HCT116 (cell line): ENCODE results near the gene ZYX. TPM values are rescaled to one million over a fixed set of nuclear protein-coding genes. Genes with fewer than 3 reads are reported as not detected.

ENCODE experiments used
- ATAC-seq: fragments of 200-7000 bp; cut with Tn5 transposase; 2 replicates; pipeline ENCODE4 v1.9.1; 2020; ENCODE audit warnings: mild to moderate bottlenecking, moderate library complexity
- BruUV-seq: library from RNA; stranded (reverse); fragments of 400-500 nt; replicated peaks from 2 replicates; lab custom pipeline; 2021; lab: Mats Ljungman, UMichigan
- CTCF ChIA-PET: fragments of 300-600 bp; sonication (Branson Sonifier 250); formaldehyde crosslinking; loops from one replicate; lab custom pipeline; 2021; ENCODE audit warnings: antibody characterized with exemption; lab: Charles Lee
- POLR2A ChIA-PET: fragments of 300-600, 350-600 bp; sonication (Branson Sonifier 250); formaldehyde crosslinking; loops from one replicate; lab custom pipeline; 2021; ENCODE audit warnings: antibody characterized with exemption; lab: Charles Lee
- RAD21 ChIA-PET, 2 experiments: fragments of 300-600 bp; sonication (Branson Sonifier 250); formaldehyde crosslinking; loops; one replicate each; lab custom pipeline; 2023; ENCODE audit warnings: low total read pairs in 2 of 2; ENCODE audit not compliant: uncharacterized antibody in 2 of 2, unreplicated experiment in 2 of 2, low non-redundant PET in 1 of 2; lab: Charles Lee
- DNase-seq: peaks from one replicate; pipeline ENCODE4 v3.0.0-alpha.2; 2010; ENCODE audit warnings: low read depth, low spot score
- H2AFZ ChIP-seq: fragments of 200-600 bp; shearing (Covaris generic), sonication (generic); 2 replicates; pipeline ENCODE4 v1.6.1; 2017; ENCODE audit warnings: low read depth, mixed run types, mixed read lengths, antibody characterized with exemption, low read length; ENCODE audit not compliant: poor library complexity, severe bottlenecking
- H3K27ac ChIP-seq: 2 replicates; pipeline ENCODE4 v1.5.1; 2012; ENCODE audit warnings: low read depth, low read length
- H3K27me3 ChIP-seq: fragments of 200-600 bp; sonication (generic); 2 replicates; pipeline ENCODE4 v1.6.1; 2016; ENCODE audit warnings: mixed run types, low read length, mixed read lengths; ENCODE audit not compliant: insufficient read depth
- H3K36me3 ChIP-seq, 2 experiments: fragments of 200-500 bp in 1 of 2; fragments of 200-600 bp in 1 of 2; sonication (Bioruptor generic) in 1 of 2; sonication (generic) in 1 of 2; 2 replicates each; pipeline versions ENCODE4 v1.5.1 to v1.6.1; 2014 to 2016; ENCODE audit warnings: low read length in 2 of 2, inconsistent platforms in 1 of 2, mixed read lengths in 1 of 2, mixed run types in 1 of 2; ENCODE audit not compliant: insufficient read depth in 2 of 2, control insufficient read depth in 1 of 2
- H3K4me1 ChIP-seq, 2 experiments: fragments of 200-600 bp in 1 of 2; sonication (generic) in 1 of 2; 2 replicates each; pipeline versions ENCODE4 v1.5.1 to v1.6.1; 2012 to 2017; ENCODE audit warnings: low read length in 2 of 2, inconsistent platforms in 1 of 2, mild to moderate bottlenecking in 1 of 2, mixed read lengths in 1 of 2, mixed run types in 1 of 2, moderate library complexity in 1 of 2; ENCODE audit not compliant: insufficient read depth in 2 of 2, control insufficient read depth in 1 of 2
- H3K4me2 ChIP-seq: fragments of 200-600 bp; sonication (generic); 2 replicates; pipeline ENCODE4 v1.6.1; 2017; ENCODE audit warnings: mixed run types, low read length, mixed read lengths
- H3K4me3 ChIP-seq, 2 experiments: fragments of 200-600 bp in 1 of 2; sonication (generic) in 1 of 2; replicated peaks in 1 of 2; 2 replicates each; pipeline ENCODE4 v1.5.1; 2011 to 2016; ENCODE audit warnings: low read length in 2 of 2, control low read depth in 1 of 2, low read depth in 1 of 2, mild to moderate bottlenecking in 1 of 2, mixed read lengths in 1 of 2, mixed run types in 1 of 2
- H3K79me2 ChIP-seq: fragments of 200-600 bp; sonication (generic); 2 replicates; pipeline ENCODE4 v1.6.1; 2017; ENCODE audit warnings: mild to moderate bottlenecking, mixed run types, low read length, moderate library complexity, mixed read lengths; ENCODE audit not compliant: insufficient read depth
- H3K9ac ChIP-seq: fragments of 200-600 bp; sonication (generic); 2 replicates; pipeline ENCODE4 v1.6.1; 2016; ENCODE audit warnings: low read length, mixed read lengths
- H3K9me2 ChIP-seq: fragments of 200-600 bp; sonication (generic), shearing (Covaris generic); 2 replicates; pipeline ENCODE4 v1.6.1; 2017; ENCODE audit warnings: mixed run types, mild to moderate bottlenecking, moderate library complexity; ENCODE audit not compliant: insufficient read depth
- H3K9me3 ChIP-seq, 2 experiments: fragments of 200-500 bp in 1 of 2; fragments of 200-600 bp in 1 of 2; sonication (Bioruptor generic) in 1 of 2; sonication (generic) in 1 of 2; 2 replicates each; pipeline ENCODE4 v1.6.1; 2014 to 2017; ENCODE audit warnings: low read length in 2 of 2, mixed read lengths in 2 of 2, inconsistent platforms in 1 of 2, low read depth in 1 of 2, mild to moderate bottlenecking in 1 of 2, mixed run types in 1 of 2, moderate library complexity in 1 of 2; ENCODE audit not compliant: control insufficient read depth in 1 of 2, insufficient read depth in 1 of 2
- H4K20me1 ChIP-seq: fragments of 200-600 bp; sonication (generic), shearing (Covaris generic); 2 replicates; pipeline ENCODE4 v1.6.1; 2017; ENCODE audit warnings: mixed run types, mild to moderate bottlenecking, moderate library complexity; ENCODE audit not compliant: insufficient read depth
- CEBPB ChIP-seq: IDR thresholded peaks from 2 replicates; pipeline ENCODE4 v1.6.1; 2012; ENCODE audit warnings: low read depth
- CTCF ChIP-seq, 3 experiments: fragments of 200-600 bp in 1 of 3; sonication (generic) in 1 of 3; IDR thresholded peaks in 2 of 3; conservative IDR thresholded peaks in 1 of 3; 2 replicates each; pipeline ENCODE4 v1.5.1; 2012 to 2017; ENCODE audit warnings: low read depth in 2 of 3, low read length in 2 of 3, antibody characterized with exemption in 1 of 3, borderline replicate concordance in 1 of 3, control low read depth in 1 of 3, mild to moderate bottlenecking in 1 of 3, mixed read lengths in 1 of 3, mixed run types in 1 of 3, moderate library complexity in 1 of 3; ENCODE audit not compliant: insufficient read depth in 1 of 3
- ELF1 ChIP-seq: IDR thresholded peaks from 2 replicates; pipeline ENCODE4 v1.6.1; 2012; ENCODE audit warnings: low read depth, borderline replicate concordance
- JUND ChIP-seq: IDR thresholded peaks from 2 replicates; pipeline ENCODE4 v1.6.1; 2012
- POLR2AphosphoS5 ChIP-seq: IDR thresholded peaks from 2 replicates; pipeline ENCODE4 v1.6.1; 2011; ENCODE audit warnings: mild to moderate bottlenecking, low read depth, low read length, moderate library complexity
- SIN3A ChIP-seq: IDR thresholded peaks from 2 replicates; pipeline ENCODE4 v1.6.1; 2012; ENCODE audit warnings: low read depth
- SP1 ChIP-seq: IDR thresholded peaks from 2 replicates; pipeline ENCODE4 v1.6.1; 2012; ENCODE audit warnings: low read depth
- ZFX ChIP-seq: fragments of 450-650 bp; IDR thresholded peaks from 2 replicates; pipeline ENCODE4 v1.6.1; 2017
- intact Hi-C: fragments of 100-400 bp; cut with micrococcal nuclease; formaldehyde crosslinking; loops from 2 replicates; pipeline ENCODE4 v1.10.0; 2022
- total RNA-seq: library from RNA; stranded (reverse); gene quantifications from one replicate; pipeline ENCODE4 v1.2.1, GENCODE V29; 2021; ENCODE audit not compliant: unreplicated experiment

The ZYX gene
- total RNA-seq, 1 experiment from 2014 or later = 144 TPM

- Histone ChIP-seq H4K20me1 (no peaks in the 10 kb centered on the region), H3K4me2 (peak overlapping the region; percentile 92), H3K36me3 (no peaks in the 10 kb centered on the region), H3K9me2 (no peaks in the 10 kb centered on the region), H3K9ac (peak overlapping the region; percentile 76), H3K9me3 (no peaks in the 10 kb centered on the region), H3K4me1 (peaks cover 15 to 22% of the 10 kb centered on the region in 2 experiments; a peak in 3 of 4 replicates), H3K27me3 (no peaks in the 10 kb centered on the region), H3K27ac (peak overlapping the region; percentile 22; the same call in 1 of the 2 replicates), H3K4me3 (peak overlapping the region; percentile 82 to 92), H2AFZ (no peak overlapping the region)
- RAD21 ChIA-PET = no interaction called here
- CTCF ChIA-PET = interaction anchor here (0.9 to 2.0 kb wide), 2 partner anchors 27 to 28 kb away, joined by 6 to 13 read pairs; no protein-coding TSS in a partner anchor
- ATAC-seq = peak; percentile 7; the same call in 1 of the 2 replicates
- no TSS peak for BruUV-seq
- POLR2A ChIA-PET = interaction anchor here (1.4 to 1.6 kb wide), 2 partner anchors 9 to 11 kb away, joined by 3 to 5 read pairs; no protein-coding TSS in a partner anchor
- no peak for TF ChIP-seq SIN3A
- TF ChIP-seq SP1 = peak; percentile 27; the same call in 1 of the 2 replicates
- TF ChIP-seq, all 23 proteins: peak for 1
- peaks cover 3% of the 10 kb centered on the region; the same call in 1 of the 2 replicates for H3K79me2 ChIP-seq
- no peak for DNase-seq
- intact Hi-C loops = loop anchor here (2.0 to 5.0 kb wide), 4 partner anchors 87 to 167 kb away; no protein-coding TSS in a partner anchor
Observed at GRCh38 chr7:143407287-143408251, 26.4 kb downstream of the ZYX start.

- Histone ChIP-seq H4K20me1 (no peaks in the 10 kb centered on the region), H3K4me3 (peak overlapping the region; percentile 82 to 92), H3K4me2 (peak overlapping the region; percentile 92), H3K9ac (peak overlapping the region; percentile 76), H3K9me2 (no peaks in the 10 kb centered on the region), H3K9me3 (no peaks in the 10 kb centered on the region), H3K79me2 (peaks cover 3% of the 10 kb centered on the region; the same call in 1 of the 2 replicates), H3K36me3 (no peaks in the 10 kb centered on the region), H3K27me3 (no peaks in the 10 kb centered on the region), H3K4me1 (peaks cover 15 to 22% of the 10 kb centered on the region in 2 experiments; a peak in 3 of 4 replicates), H3K27ac (peak overlapping the region; percentile 22; the same call in 1 of the 2 replicates), H2AFZ (no peak overlapping the region)
- TF ChIP-seq POLR2AphosphoS5 (no peak), ELF1 (no peak), CEBPB (no peak), ZFX (0 out of 2 replicates have a peak, but pooled peaks have one; percentile 16), CTCF (IDR thresholded peaks at IDR 0.05 in 2 of 3, conservative IDR thresholded peaks at IDR 0.05 in 1 of 3; ENCODE audit: borderline replicate concordance in 1 of 3, insufficient read depth in 1 of 3, low read depth in 2 of 3, low read length in 2 of 3) (no peak), JUND (no peak)
- ChIA-PET CTCF (interaction anchor here (0.9 to 2.0 kb wide), 3 partner anchors 28 to 168 kb away, joined by 3 to 13 read pairs (median 3); no protein-coding TSS in a partner anchor), POLR2A (interaction anchor here (1.4 kb wide), 1 partner anchor 8 kb away, joined by 3 read pairs; no protein-coding TSS in a partner anchor), RAD21 (interaction anchor here (0.6 to 1.0 kb wide), 3 partner anchors 64 to 153 kb away, joined by 3 read pairs; no protein-coding TSS in a partner anchor)
- peak; percentile 51 for ATAC-seq
- no TSS peak for BruUV-seq
- intact Hi-C loops = loop anchor here (2.0 to 5.0 kb wide), 4 partner anchors 87 to 167 kb away; no protein-coding TSS in a partner anchor
- no peak for DNase-seq
Observed at GRCh38 chr7:143408252-143408685, 27.1 kb downstream of the ZYX start.
